CD4-positive, alpha-beta memory T cell (primary cell): ENCODE measurements around the gene SMIM13. TPM values are rescaled to one million over a fixed set of nuclear protein-coding genes. Genes with fewer than 3 reads are reported as not detected.
A peak's percentile ranks its signal among the peaks of the same experiment; 100 is the strongest.

Source experiments
- CTCF ChIA-PET: fragments of 350-600 bp; sonication (Branson Sonifier 250); formaldehyde crosslinking; loops from one replicate; lab custom pipeline; 2021; ENCODE audit warnings: inconsistent platforms; ENCODE audit not compliant: partially characterized antibody; lab: Charles Lee
- POLR2A ChIA-PET: fragments of 350-600 bp; sonication (Branson Sonifier 250); formaldehyde crosslinking; loops from one replicate; lab custom pipeline; 2021; ENCODE audit not compliant: partially characterized antibody; lab: Charles Lee
- DNase-seq, 5 donors: peaks; one replicate each; pipeline versions ENCODE4 v3.0.0 to v3.0.0-alpha.2; 2020 to 2022; ENCODE audit warnings: mixed read lengths in 1 of 5
- H3K27ac ChIP-seq: one replicate; pipeline ENCODE4 v1.7.0; 2013; ENCODE audit warnings: low read depth, low read length
- H3K27me3 ChIP-seq: 2 replicates; pipeline ENCODE4 v1.7.0; 2013; ENCODE audit warnings: mild to moderate bottlenecking, low read length, moderate library complexity; ENCODE audit not compliant: insufficient read depth
- H3K36me3 ChIP-seq: 2 replicates; pipeline ENCODE4 v1.7.0; 2013; ENCODE audit warnings: mild to moderate bottlenecking, low read length, moderate library complexity; ENCODE audit not compliant: insufficient read depth
- H3K4me1 ChIP-seq: 2 replicates; pipeline ENCODE4 v1.7.0; 2013; ENCODE audit warnings: mild to moderate bottlenecking, low read length, moderate library complexity; ENCODE audit not compliant: insufficient read depth
- H3K4me3 ChIP-seq, 2 donors: one replicate each; pipeline ENCODE4 v1.7.0; 2013; ENCODE audit warnings: low read length in 2 of 2, mild to moderate bottlenecking in 1 of 2
- H3K9me3 ChIP-seq, 2 donors: one replicate each; pipeline ENCODE4 v1.7.0; 2013; ENCODE audit warnings: low read length in 2 of 2, control low read depth in 1 of 2; ENCODE audit not compliant: control insufficient read depth in 1 of 2
- H3K27ac Mint-ChIP-seq, 7 donors: one replicate each; pipeline ENCODE4 v1.8.0; 2020 to 2021; ENCODE audit warnings: mixed read lengths in 7 of 7, mild to moderate bottlenecking in 6 of 7, inconsistent platforms in 3 of 7, moderate library complexity in 3 of 7
- H3K27me3 Mint-ChIP-seq, 2 donors: one replicate each; pipeline ENCODE4 v1.8.0; 2020 to 2021; ENCODE audit warnings: mixed read lengths in 2 of 2
- H3K36me3 Mint-ChIP-seq, 2 donors: one replicate each; pipeline ENCODE4 v1.8.0; 2020 to 2021; ENCODE audit warnings: mixed read lengths in 2 of 2, inconsistent platforms in 1 of 2, mild to moderate bottlenecking in 1 of 2
- H3K4me1 Mint-ChIP-seq, 4 donors: one replicate each; pipeline ENCODE4 v1.8.0; 2020 to 2021; ENCODE audit warnings: mixed read lengths in 4 of 4, mild to moderate bottlenecking in 1 of 4
- H3K4me3 Mint-ChIP-seq, 8 donors: one replicate each; pipeline ENCODE4 v1.8.0; 2020 to 2021; ENCODE audit warnings: mixed read lengths in 8 of 8, mild to moderate bottlenecking in 7 of 8, moderate library complexity in 6 of 8, inconsistent platforms in 3 of 8
- H3K9me3 Mint-ChIP-seq, 8 donors: one replicate each; pipeline ENCODE4 v1.8.0; 2020 to 2021; ENCODE audit warnings: mixed read lengths in 8 of 8, mild to moderate bottlenecking in 5 of 8, inconsistent platforms in 3 of 8, moderate library complexity in 1 of 8
- intact Hi-C: fragments of 100-400 bp; cut with micrococcal nuclease; formaldehyde crosslinking; loops from one replicate; pipeline ENCODE4 v1.15.1; 2023
- polyA plus RNA-seq, 2 donors: library from polyadenylated mRNA; unstranded; fragments of 300-500 nt; fragmentation: Illumina TruSeq; gene quantifications; one replicate each; pipeline ENCODE4 v1.2.3, GENCODE V29; 2021
- total RNA-seq, 2 experiments: library from RNA; stranded (reverse); gene quantifications; one replicate each; pipeline ENCODE4 v1.2.3, GENCODE V29; 2021

SMIM13 gene
- total and polyA plus RNA-seq, 4 experiments from 2014 or later = 2.1 to 6.1 (median 5.3) TPM

DNA sequence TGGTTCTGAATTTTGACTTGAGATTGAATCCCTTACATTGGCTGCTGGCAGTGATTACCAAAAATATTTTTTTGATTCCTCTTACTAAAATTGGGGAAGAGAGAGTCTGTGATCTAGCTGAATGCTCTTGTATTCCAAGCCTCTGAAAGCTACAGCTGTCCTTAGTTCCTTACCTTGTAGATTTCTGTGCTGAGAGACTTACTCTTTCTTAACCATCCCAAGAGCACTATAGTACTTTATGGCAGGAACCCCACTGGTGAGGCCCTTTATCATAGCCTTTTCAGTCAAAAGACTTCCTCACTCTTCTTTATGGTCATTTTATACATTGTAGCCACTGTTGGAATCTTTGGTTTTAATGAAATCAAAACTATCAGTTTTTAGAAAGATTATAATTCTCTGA lies 37.0 kb downstream of the SMIM13 start:
- no peaks in the 10 kb centered on the region for H3K27me3 ChIP-seq
- intact Hi-C loops = no loop called here
- H3K4me1 ChIP-seq = no peaks in the 10 kb centered on the region
- peak overlapping the region in 1 of 7 donors; percentile 30 for H3K27ac Mint-ChIP-seq
- H3K36me3 Mint-ChIP-seq = peaks cover 18 to 35% of the 10 kb centered on the region in 2 donors
- no peaks in the 10 kb centered on the region for H3K9me3 Mint-ChIP-seq
- no peak overlapping the region for H3K27ac ChIP-seq
- DNase-seq = no peak
- ChIA-PET CTCF (no interaction called here), POLR2A (no interaction called here)
- H3K4me3 ChIP-seq = no peak overlapping the region
- H3K4me1 Mint-ChIP-seq = peaks cover 10 to 21% (median 14%) of the 10 kb centered on the region in 4 donors
- no peak overlapping the region for H3K4me3 Mint-ChIP-seq
- H3K27me3 Mint-ChIP-seq = no peaks in the 10 kb centered on the region
- no peaks in the 10 kb centered on the region for H3K9me3 ChIP-seq
- H3K36me3 ChIP-seq = peaks cover 4% of the 10 kb centered on the region

GRCh38 chr6:11132194-11132888 lies 38.7 kb downstream of the SMIM13 start:
- Histone ChIP-seq H3K4me3 (no peak overlapping the region), H3K27me3 (no peaks in the 10 kb centered on the region), H3K27ac (no peak overlapping the region), H3K36me3 (peaks cover 4% of the 10 kb centered on the region), H3K9me3 (no peaks in the 10 kb centered on the region), H3K4me1 (no peaks in the 10 kb centered on the region)
- H3K27ac Mint-ChIP-seq = no peak overlapping the region
- ChIA-PET POLR2A (no interaction called here), CTCF (no interaction called here)
- no peak for DNase-seq
- peaks cover 8 to 14% (median 11%) of the 10 kb centered on the region in 4 donors for H3K4me1 Mint-ChIP-seq
- no peaks in the 10 kb centered on the region for H3K9me3 Mint-ChIP-seq
- peaks cover 20 to 28% of the 10 kb centered on the region in 2 donors for H3K36me3 Mint-ChIP-seq
- H3K27me3 Mint-ChIP-seq = no peaks in the 10 kb centered on the region
- intact Hi-C loops = no loop called here
- no peak overlapping the region for H3K4me3 Mint-ChIP-seq

DNA sequence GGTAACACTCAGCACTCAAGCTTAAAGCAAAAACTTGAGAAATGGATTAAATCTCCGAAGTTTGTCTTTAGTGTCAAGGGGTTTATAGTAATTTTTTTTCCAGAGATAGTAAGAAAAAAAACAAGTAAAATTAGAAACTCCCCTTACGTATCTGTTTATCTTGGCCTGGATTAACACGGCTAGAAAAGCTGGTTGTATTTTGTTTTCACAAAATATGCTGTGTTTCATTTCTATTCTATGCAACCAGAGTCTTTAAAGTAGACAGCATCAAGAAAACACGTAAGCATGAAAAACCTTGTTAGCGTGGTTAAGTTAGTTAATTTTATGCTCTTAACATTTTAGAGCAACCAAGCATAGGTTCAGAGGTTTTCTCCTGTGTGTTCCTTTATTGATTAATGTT lies 39.6 kb downstream of the SMIM13 start:
- H3K27ac ChIP-seq = no peak overlapping the region
- Mint-ChIP-seq H3K27ac (no peak overlapping the region), H3K36me3 (peaks cover 18 to 23% of the 10 kb centered on the region in 2 donors), H3K27me3 (no peaks in the 10 kb centered on the region), H3K4me3 (no peak overlapping the region), H3K9me3 (no peaks in the 10 kb centered on the region), H3K4me1 (peaks cover 7 to 14% (median 10%) of the 10 kb centered on the region in 4 donors)
- peaks cover 4% of the 10 kb centered on the region for H3K36me3 ChIP-seq
- H3K27me3 ChIP-seq = no peaks in the 10 kb centered on the region
- CTCF ChIA-PET = no interaction called here
- H3K9me3 ChIP-seq = no peaks in the 10 kb centered on the region
- no peak for DNase-seq
- intact Hi-C loops = no loop called here
- H3K4me1 ChIP-seq = no peaks in the 10 kb centered on the region
- POLR2A ChIA-PET = no interaction called here
- no peak overlapping the region for H3K4me3 ChIP-seq

- Mint-ChIP-seq H3K4me3 (no peak overlapping the region), H3K4me1 (no peaks in the 10 kb centered on the region), H3K27me3 (no peaks in the 10 kb centered on the region), H3K27ac (no peak overlapping the region), H3K9me3 (no peaks in the 10 kb centered on the region), H3K36me3 (peaks cover 18 to 20% of the 10 kb centered on the region in 2 donors)
- H3K9me3 ChIP-seq = no peaks in the 10 kb centered on the region
- H3K27ac ChIP-seq = no peak overlapping the region
- no peaks in the 10 kb centered on the region for H3K4me1 ChIP-seq
- no peaks in the 10 kb centered on the region for H3K27me3 ChIP-seq
- peaks cover 4% of the 10 kb centered on the region for H3K36me3 ChIP-seq
- no peak overlapping the region for H3K4me3 ChIP-seq
- POLR2A ChIA-PET = interaction anchor here (0.6 kb wide), 1 partner anchor 245 kb away, joined by 3 read pairs; no protein-coding TSS in a partner anchor
- intact Hi-C loops = no loop called here
- no peak for DNase-seq
- CTCF ChIA-PET = interaction anchor here (2.8 kb wide), 1 partner anchor 359 kb away, joined by 22 read pairs; no protein-coding TSS in a partner anchor
Observed at GRCh38 chr6:11136809-11137208, 43.2 kb downstream of the SMIM13 start.

DNA sequence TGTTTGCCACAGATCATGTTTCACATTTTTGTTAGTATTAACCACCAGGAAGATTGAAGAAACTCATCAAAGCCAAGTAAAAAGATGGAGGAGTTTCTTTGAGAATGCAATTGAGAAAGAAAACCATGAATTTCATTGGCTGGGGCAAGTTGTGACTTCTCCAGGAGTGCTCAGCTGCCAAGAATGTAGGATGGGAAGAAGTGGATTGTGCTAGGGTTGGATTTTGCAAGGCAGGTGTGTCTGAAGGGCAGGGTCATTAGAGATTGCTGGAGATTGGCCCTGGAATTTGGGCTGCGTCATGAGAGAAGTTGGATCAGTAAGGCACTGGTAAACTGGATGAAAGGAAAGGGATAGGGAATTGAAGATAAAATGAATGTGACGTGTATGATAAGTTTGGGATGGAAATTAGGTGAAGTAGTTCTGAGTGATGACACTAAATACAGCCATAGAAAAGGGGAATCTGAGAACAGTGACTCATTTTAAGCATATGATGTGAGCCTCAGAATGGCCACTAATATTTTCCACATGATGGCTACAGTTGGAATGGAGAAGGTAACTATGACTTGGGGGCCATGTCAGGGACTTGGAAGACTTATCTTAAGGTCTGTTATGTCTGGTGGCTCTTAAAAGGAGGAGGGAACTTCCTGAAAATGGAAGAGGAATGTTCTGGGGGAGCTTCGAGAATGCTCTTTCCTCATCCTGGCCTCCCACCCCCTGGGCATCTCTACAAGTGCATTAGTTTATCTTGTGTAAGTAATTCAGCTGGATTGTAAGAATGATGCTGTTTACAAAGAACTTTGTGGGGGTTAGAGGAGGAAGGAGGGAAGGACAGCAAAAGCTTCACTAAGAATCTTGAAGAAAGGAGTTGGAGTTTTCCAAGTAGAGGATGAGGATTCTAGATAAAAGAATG lies 45.7 kb downstream of the SMIM13 start:
- Histone ChIP-seq H3K9me3 (no peaks in the 10 kb centered on the region), H3K4me1 (no peaks in the 10 kb centered on the region), H3K36me3 (peaks cover 4% of the 10 kb centered on the region), H3K27ac (no peak overlapping the region), H3K27me3 (no peaks in the 10 kb centered on the region), H3K4me3 (no peak overlapping the region)
- intact Hi-C loops = no loop called here
- ChIA-PET POLR2A (no interaction called here), CTCF (interaction anchor here (1.4 kb wide), 1 partner anchor 357 kb away, joined by 6 read pairs; no protein-coding TSS in a partner anchor)
- H3K27ac Mint-ChIP-seq = no peak overlapping the region
- peaks cover 0 to under 1% (median 0%) of the 10 kb centered on the region in 4 donors for H3K4me1 Mint-ChIP-seq
- H3K4me3 Mint-ChIP-seq = no peak overlapping the region
- H3K36me3 Mint-ChIP-seq = peaks cover 16 to 18% of the 10 kb centered on the region in 2 donors
- no peaks in the 10 kb centered on the region for H3K9me3 Mint-ChIP-seq
- no peak for DNase-seq
- no peaks in the 10 kb centered on the region for H3K27me3 Mint-ChIP-seq

GRCh38 chr6:11140056-11140455 lies 46.4 kb downstream of the SMIM13 start:
- H3K27me3 ChIP-seq = no peaks in the 10 kb centered on the region
- POLR2A ChIA-PET = no interaction called here
- H3K9me3 Mint-ChIP-seq = no peaks in the 10 kb centered on the region

DNA sequence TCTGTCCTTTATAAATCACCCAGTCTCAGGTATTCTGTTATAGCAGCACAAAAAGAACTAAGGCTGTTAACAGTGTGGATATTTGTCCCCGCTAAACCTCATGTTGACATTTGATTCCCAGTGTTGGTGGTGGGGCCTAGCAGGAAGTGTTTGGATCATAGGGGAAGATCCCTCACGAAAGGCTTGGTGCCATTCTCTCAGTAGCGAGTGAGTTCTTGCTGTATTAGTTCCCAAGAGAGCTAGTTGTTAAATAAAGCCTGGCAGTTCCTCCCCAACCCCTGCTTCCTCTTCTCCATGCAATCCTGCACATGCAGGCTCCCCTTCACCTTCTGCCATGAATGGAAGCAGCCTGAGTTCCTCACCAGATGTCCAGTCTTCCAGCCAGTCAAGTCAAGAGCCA lies 47.7 kb downstream of the SMIM13 start:
- CTCF ChIA-PET = interaction anchor here (1.3 kb wide), 1 partner anchor 355 kb away, joined by 8 read pairs; no protein-coding TSS in a partner anchor
- Mint-ChIP-seq H3K4me1 (peaks cover 0 to 4% (median 0%) of the 10 kb centered on the region in 4 donors), H3K9me3 (no peaks in the 10 kb centered on the region)

More at GRCh38 chr6:11140056-11140455, 46.4 kb downstream of the SMIM13 start:
- H3K27ac ChIP-seq = no peak overlapping the region
- peaks cover 0 to 4% (median 0%) of the 10 kb centered on the region in 4 donors for H3K4me1 Mint-ChIP-seq
- peaks cover 10 to 11% of the 10 kb centered on the region in 2 donors for H3K36me3 Mint-ChIP-seq
- no peak overlapping the region for H3K4me3 ChIP-seq
- CTCF ChIA-PET = no interaction called here
- no peaks in the 10 kb centered on the region for H3K4me1 ChIP-seq
- intact Hi-C loops = no loop called here
- H3K27me3 Mint-ChIP-seq = no peaks in the 10 kb centered on the region
- no peaks in the 10 kb centered on the region for H3K9me3 ChIP-seq
- no peak for DNase-seq
- H3K4me3 Mint-ChIP-seq = no peak overlapping the region
- no peak overlapping the region for H3K27ac Mint-ChIP-seq
- H3K36me3 ChIP-seq = peaks cover 4% of the 10 kb centered on the region

More for the DNA sequence above, 47.7 kb downstream of the SMIM13 start:
- H3K27ac ChIP-seq = no peak overlapping the region
- Mint-ChIP-seq H3K27me3 (no peaks in the 10 kb centered on the region), H3K36me3 (peaks cover 0 to 2% of the 10 kb centered on the region in 2 donors), H3K27ac (no peak overlapping the region), H3K4me3 (no peak overlapping the region)
- no peaks in the 10 kb centered on the region for H3K9me3 ChIP-seq
- no peak for DNase-seq
- H3K4me1 ChIP-seq = no peaks in the 10 kb centered on the region
- POLR2A ChIA-PET = no interaction called here
- no peak overlapping the region for H3K4me3 ChIP-seq
- no peaks in the 10 kb centered on the region for H3K36me3 ChIP-seq
- H3K27me3 ChIP-seq = no peaks in the 10 kb centered on the region
- intact Hi-C loops = no loop called here
